ENCODE measurements around the gene GAGE13.
"Not testable (repeated sequence)": the region's sequence is repeated elsewhere in the genome, so short reads cannot be mapped to it uniquely, and the experiment has no call there.

Gene GAGE13

GRCh38 chrX:49331282-49331681, at the start of gene GAGE13:
GAGE13 (plus strand) TSS chrX:49331582; CDS start chrX:49332738, 1,156 bp downstream.
- not testable (repeated sequence) for DNase-seq

- DNase-seq: no peak
These were observed 48.8 kb upstream of the GAGE13 start for GRCh38 chrX:49282647-49283011.

- no peak for DNase-seq
These were observed 47.2 kb upstream of the GAGE13 start for GRCh38 chrX:49284212-49284611.

GRCh38 chrX:49286136-49286535, 45.2 kb upstream of the GAGE13 start:
- no peak for DNase-seq

- no peak for DNase-seq
These were observed 44.8 kb upstream of the GAGE13 start for GRCh38 chrX:49286581-49286980.

- DNase-seq: no peak
These were observed 43.7 kb upstream of the GAGE13 start for GRCh38 chrX:49287665-49288064.

GRCh38 chrX:49290215-49290614, 41.2 kb upstream of the GAGE13 start:
- no peak for DNase-seq

GRCh38 chrX:49291615-49292337, 39.6 kb upstream of the GAGE13 start:
- peak; percentile 71 for DNase-seq

GRCh38 chrX:49292400-49293362, 38.7 kb upstream of the GAGE13 start:
- DNase-seq: no peak

- not testable (repeated sequence) for DNase-seq
These were observed 32.1 kb upstream of the GAGE13 start for GRCh38 chrX:49299293-49299692.

- DNase-seq: no peak
These were observed 30.7 kb upstream of the GAGE13 start for GRCh38 chrX:49300703-49301102.

GRCh38 chrX:49303346-49303745, 28.0 kb upstream of the GAGE13 start, which contains the start of gene GAGE10:
GAGE10 (plus strand) TSS chrX:49303646; CDS start chrX:49304860, 1,214 bp downstream.
- no peak for DNase-seq

- not testable (repeated sequence) for DNase-seq
These were observed 23.6 kb upstream of the GAGE13 start for GRCh38 chrX:49307775-49308174.

GRCh38 chrX:49308604-49309269, 22.6 kb upstream of the GAGE13 start:
- DNase-seq: no peak

GRCh38 chrX:49309401-49309981, 21.9 kb upstream of the GAGE13 start:
- DNase-seq: peak; percentile 6

- no peak for DNase-seq
These were observed 21.0 kb upstream of the GAGE13 start for GRCh38 chrX:49310371-49310770.

GRCh38 chrX:49312176-49312575, 19.2 kb upstream of the GAGE13 start:
- DNase-seq: no peak

GRCh38 chrX:49316085-49316484, 15.3 kb upstream of the GAGE13 start:
- no peak for DNase-seq

- not testable (repeated sequence) for DNase-seq
These were observed 9.6 kb upstream of the GAGE13 start, which contains the start of gene GAGE12J for GRCh38 chrX:49321737-49322136. GAGE12J (plus strand) TSS chrX:49322037; CDS start chrX:49323194, 1,157 bp downstream.

GRCh38 chrX:49322266-49322665, 9.1 kb upstream of the GAGE13 start:
- DNase-seq: not testable (repeated sequence)

GRCh38 chrX:49323735-49324134, 7.6 kb upstream of the GAGE13 start:
- not testable (repeated sequence) for DNase-seq

GRCh38 chrX:49330421-49330820, 961 bp upstream of the GAGE13 start:
- not testable (repeated sequence) for DNase-seq

GRCh38 chrX:49331841-49332240, 459 bp downstream of the GAGE13 start:
- DNase-seq: not testable (repeated sequence)

Measured in stimulated activated CD4-positive, alpha-beta T cell treated with anti-CD3 and anti-CD28 coated beads, Interleukin-1b, Interleukin-23, amount 100 ng/mL, for 48 hours (primary cell).